IMR-90 (cell line): ENCODE data around the gene IL6ST.

Experiments
- CEBPB ChIP-seq: IDR thresholded peaks from 2 replicates; pipeline ENCODE4 v1.6.1; 2012; ENCODE audit warnings: low read depth, low read length, improper control_type of control experiment
- POLR2A ChIP-seq: IDR thresholded peaks from 2 replicates; pipeline ENCODE4 v1.6.1; 2012; ENCODE audit warnings: mild to moderate bottlenecking, low read depth, low read length
- RAD21 ChIP-seq: IDR thresholded peaks from 2 replicates; pipeline ENCODE4 v1.6.1; 2012; ENCODE audit warnings: low read length, improper control_type of control experiment
- TF ChIP-seq, protein P1 (sequence below): conservative IDR thresholded peaks from 2 replicates; pipeline ENCODE4 v1.5.1; 2012; ENCODE audit warnings: mild to moderate bottlenecking, low read depth, low read length, improper control_type of control experiment

DNA sequence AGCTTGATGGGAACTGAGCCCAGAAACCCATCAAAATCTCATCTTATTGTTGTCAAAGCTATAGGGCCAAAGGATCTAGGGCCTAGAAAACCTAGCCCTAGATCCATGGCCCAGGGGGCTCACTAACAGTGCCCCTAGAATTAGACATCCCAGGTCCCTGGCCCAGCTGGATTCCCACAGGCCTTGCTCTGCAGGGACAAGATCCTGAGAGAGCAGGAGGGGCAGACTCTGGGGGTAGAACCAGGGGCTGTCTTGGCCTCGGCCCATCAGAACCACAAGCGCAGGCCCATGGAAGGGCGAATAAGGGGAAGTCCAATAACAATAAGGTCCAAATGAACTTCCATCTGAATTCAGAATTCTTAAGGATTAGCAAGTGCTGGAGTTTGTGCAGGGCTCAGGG lies 69.6 kb downstream of the IL6ST start:
- TF ChIP-seq, protein P1, sequence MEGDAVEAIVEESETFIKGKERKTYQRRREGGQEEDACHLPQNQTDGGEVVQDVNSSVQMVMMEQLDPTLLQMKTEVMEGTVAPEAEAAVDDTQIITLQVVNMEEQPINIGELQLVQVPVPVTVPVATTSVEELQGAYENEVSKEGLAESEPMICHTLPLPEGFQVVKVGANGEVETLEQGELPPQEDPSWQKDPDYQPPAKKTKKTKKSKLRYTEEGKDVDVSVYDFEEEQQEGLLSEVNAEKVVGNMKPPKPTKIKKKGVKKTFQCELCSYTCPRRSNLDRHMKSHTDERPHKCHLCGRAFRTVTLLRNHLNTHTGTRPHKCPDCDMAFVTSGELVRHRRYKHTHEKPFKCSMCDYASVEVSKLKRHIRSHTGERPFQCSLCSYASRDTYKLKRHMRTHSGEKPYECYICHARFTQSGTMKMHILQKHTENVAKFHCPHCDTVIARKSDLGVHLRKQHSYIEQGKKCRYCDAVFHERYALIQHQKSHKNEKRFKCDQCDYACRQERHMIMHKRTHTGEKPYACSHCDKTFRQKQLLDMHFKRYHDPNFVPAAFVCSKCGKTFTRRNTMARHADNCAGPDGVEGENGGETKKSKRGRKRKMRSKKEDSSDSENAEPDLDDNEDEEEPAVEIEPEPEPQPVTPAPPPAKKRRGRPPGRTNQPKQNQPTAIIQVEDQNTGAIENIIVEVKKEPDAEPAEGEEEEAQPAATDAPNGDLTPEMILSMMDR: no peak
- TF ChIP-seq CEBPB: no peak
- no peak for TF ChIP-seq POLR2A
- TF ChIP-seq RAD21: no peak
